DMS153 (cell line): ENCODE measurements around the gene RCSD1.
"Not testable (repeated sequence)": the region's sequence is repeated elsewhere in the genome, so short reads cannot be mapped to it uniquely, and the experiment has no call there.

Experiments
- DNase-seq: peaks from one replicate; lab custom pipeline; 2025; lab: John Stamatoyannopoulos, UW

Gene RCSD1

DNA sequence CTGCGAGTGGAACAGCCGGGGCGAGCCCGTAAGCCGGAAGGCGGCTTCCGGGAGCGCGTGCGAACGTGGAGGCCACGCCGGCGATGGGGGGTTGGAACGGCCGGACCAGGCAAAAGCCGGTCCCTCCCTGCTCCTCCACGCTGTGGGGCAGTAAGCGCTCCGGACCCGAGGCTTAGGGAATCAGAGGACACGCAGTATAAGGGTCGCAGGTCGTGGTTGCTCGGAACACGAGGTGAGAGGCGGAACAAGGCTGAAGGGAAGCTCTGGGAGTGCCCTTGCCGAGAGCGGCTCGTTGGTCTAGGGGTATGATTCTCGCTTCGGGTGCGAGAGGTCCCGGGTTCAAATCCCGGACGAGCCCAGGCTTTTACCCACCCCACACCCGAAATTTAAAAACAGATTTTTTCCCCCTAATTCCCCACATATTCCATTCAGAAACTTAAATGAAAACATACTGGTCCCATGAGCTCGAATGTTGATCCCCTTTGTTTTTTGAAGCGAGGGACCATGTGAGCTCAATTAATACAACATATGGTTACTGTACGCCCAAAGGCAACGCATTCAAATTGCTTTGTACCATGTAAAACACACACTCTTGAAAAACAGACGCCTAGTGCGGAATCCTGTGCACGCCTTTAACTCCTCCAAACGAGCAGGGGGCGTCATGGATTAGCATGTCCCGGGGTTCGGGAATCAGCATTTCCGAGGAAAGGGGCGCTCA lies 84.6 kb downstream of the RCSD1 start:
- peak; percentile 82 for DNase-seq

DNA sequence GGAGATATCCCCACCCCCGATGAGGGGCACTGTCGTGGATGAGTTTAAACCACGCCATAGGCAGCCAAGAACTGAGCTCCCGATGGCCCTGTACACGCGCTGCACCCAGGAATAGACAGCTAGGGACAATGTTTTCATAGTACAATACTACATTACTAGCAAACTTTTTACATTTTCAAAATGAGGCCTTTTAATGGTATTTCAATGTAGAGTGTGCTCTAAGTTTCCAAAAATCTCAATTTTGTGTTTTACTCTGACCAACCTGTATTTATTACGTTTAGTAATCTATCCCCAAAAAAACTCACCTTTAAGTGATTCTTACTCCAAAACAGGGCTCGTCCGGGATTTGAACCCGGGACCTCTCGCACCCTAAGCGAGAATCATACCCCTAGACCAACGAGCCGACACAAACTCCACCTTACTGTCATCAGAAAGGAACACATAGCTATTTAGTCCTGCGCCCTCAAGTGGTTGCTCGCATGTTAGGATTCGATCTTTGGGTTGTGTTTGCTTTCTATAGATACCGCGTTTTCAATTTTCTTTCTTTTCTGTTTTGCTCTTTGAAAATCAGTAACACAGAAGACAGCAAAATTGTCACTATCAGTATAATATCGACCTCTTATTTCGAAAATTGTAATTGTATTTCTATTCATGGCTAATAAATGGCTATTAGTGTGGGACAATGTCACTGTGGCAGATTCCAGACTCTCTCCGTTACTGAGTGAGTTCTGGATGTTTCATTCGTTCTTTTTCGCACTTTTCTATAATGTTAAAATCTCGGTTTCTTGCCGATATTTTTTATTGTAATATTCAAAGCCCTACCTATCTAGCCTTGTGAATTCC lies 85.3 kb downstream of the RCSD1 start:
- peak; percentile 91 for DNase-seq

- no peak for DNase-seq
Measured at GRCh38 chr1:167716000-167716271, 85.9 kb downstream of the RCSD1 start.

DNA sequence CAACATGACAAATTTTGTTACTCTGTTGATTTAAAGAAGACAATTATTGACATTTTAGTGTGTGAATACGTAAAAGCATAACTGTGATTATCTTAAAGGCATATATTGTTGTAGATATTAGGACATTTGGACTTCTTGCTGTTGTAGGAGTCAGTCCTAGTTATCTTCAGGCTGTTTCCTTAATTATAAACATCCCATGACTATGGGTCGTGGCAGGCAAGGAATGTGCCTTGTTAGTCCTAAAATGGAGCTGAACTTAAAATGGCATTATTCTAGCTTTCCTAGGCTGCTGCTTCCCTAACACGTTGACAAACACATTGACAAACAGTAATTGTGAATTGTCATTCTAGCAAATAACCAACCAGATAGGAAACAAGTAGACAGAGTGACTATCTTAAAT lies 87.3 kb downstream of the RCSD1 start:
- no peak for DNase-seq

DNA sequence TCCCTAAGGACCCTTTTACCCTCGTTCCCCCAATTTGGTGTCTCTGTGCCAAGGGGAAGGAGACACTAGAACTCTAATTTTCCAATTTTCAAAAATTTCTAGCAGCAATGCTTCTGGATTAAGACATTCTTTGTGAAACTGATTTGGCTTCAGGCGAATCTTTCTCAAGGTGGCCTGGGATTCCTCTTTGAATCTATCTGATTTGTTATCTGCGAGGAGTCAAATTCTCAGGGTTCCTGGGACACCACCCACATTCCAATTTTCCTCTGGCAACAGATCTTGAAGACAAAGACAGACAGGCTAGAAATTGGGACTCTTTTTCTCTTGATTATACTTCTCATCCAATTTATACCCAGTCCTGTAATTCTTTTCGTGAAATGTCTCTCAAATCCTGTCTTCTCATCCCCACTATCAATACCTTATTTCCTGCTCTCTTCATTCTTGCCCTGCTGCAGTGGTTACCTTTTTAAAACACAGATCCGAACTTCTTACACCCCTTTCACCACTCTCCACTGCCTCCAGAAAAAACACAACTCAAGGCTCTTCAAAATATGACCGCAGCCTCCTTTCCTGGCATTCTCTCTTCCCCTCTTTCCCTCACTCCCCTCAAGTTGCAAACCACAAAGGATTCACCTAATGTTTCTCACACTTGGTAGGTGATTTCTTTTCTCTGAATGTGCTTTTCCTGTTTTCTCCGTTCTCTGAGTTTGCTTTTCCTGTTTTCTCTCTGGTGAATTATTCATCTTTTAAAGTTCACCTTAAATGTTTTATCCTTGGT lies 89.1 kb downstream of the RCSD1 start:
- no peak for DNase-seq

DNA sequence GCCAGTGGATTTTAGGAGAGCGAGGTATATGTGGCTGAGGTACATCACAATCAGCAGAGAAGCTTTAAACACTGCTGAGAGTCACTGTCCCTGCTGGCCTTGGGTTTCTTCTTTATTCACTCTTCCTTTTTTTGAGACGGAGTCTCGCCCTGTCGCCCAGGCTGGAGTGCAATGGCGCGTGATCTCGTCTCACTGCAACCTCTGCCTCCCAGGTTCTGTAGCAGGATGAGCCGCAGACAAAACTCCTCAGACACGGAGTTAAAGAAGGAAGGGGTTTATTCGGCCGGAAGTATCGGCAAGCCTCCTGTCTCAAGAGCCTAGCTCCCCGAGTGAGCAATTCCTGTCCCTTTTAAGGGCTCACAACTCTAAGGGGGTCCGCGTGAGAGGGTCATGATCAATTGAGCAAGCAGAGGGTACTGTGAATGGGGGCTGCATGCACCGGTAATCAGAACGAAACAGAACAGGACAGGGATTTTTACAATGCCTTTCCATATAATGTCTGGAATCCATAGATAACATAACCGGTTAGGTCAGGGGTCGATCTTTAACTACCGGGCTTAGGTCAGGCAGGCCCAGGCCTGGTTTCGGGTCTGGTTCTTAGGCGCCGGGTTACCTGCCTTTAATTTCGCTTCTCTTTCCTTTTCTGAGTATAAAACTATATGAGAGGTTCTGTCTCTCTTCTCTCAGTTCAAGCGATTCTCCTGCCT lies 89.8 kb downstream of the RCSD1 start:
- DNase-seq = not testable (repeated sequence)

DNA sequence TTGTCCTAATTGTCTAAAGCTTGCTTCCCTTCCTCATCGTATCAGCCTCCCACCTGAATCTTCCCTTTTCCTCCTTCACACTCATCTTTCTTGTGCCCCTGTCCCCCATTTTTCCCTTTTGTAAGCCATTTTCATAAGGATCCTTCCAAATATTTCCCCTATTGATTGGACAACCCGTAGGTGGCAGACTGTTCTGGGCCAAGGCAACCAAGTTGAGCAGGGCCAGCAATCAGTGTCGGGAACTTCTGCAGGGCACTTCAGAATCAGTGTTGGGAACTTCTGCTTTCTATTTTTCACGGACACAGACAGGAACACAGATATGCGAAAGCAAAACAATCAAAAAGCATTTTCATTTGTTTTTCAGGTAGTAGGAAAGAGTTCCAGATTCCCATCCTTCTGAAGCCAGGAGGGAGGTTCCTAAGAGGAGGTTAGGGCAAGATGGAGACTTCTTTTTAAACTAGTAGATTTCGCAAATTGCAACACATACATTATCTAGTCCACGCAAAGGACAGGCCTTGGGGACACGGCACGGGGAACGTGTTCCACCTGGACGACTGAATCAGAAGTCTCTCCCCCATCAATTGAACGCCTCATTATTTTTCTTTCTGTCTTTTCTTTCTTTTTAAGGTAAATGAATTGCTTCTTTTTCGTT lies 91.1 kb downstream of the RCSD1 start:
- DNase-seq = no peak

GRCh38 chr1:167721617-167722151 lies 91.7 kb downstream of the RCSD1 start, which contains the start of gene MPZL1:
Gene MPZL1, plus strand, starts transcription at chr1:167721982. Its CDS starts 170 bp downstream, at chr1:167722152.
- DNase-seq = peak; percentile 88

GRCh38 chr1:167722152-167722869 lies 92.3 kb downstream of the RCSD1 start:
- peak; percentile 33 for DNase-seq

- no peak for DNase-seq
Measured at GRCh38 chr1:167722870-167723251, 92.8 kb downstream of the RCSD1 start.

- DNase-seq = no peak
Measured at GRCh38 chr1:167723707-167724323, 93.8 kb downstream of the RCSD1 start.

- no peak for DNase-seq
Measured at GRCh38 chr1:167726008-167726407, 96.0 kb downstream of the RCSD1 start.

DNA sequence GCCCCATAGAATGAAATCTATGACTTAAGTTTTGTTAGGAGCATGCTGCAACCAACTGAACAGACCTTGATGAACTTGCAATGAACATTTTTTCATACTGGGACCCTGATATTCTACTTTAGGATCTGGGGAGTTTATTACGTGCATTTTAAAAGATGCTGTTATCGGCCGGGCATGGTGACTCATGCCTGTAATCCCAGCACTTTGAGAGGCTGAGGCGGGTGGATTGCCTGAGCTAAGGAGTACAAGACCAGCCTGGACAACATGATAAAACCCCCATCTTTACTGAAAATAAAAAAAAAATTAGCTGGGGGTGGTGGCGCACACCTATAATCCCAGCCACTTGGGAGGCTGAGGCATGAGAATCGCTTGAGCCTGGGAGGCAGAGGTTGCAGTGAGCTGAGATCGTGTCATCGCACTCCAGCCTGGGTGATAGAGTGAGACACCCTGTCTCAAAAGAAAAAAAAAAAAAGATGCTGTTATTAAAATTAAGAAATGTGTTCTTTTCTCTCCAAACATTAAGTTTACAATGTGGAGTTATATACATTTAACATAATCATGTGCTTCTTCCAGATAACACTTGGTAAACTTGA lies 98.9 kb downstream of the RCSD1 start:
- DNase-seq = no peak

DNA sequence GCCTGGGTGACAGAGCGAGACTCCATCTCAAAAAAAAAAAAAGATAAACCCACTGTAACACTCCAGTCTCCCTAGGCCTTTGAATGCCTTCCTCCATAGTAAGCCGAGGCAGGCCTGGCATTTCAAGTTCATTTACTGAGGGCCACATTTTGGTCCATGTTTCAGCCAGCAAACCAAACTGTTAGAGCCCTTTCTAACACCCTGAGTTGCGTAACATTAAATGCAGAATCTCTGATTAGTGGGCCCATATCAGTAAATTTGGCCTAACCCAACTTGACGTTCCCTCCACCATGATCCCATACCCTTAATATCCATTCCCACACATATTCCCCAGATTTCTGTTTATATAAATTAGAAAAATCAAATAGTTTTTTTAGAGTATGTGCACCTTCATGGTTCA lies 104.2 kb downstream of the RCSD1 start:
- no peak for DNase-seq

- no peak for DNase-seq
Measured at GRCh38 chr1:167734841-167735240, 104.8 kb downstream of the RCSD1 start.

DNA sequence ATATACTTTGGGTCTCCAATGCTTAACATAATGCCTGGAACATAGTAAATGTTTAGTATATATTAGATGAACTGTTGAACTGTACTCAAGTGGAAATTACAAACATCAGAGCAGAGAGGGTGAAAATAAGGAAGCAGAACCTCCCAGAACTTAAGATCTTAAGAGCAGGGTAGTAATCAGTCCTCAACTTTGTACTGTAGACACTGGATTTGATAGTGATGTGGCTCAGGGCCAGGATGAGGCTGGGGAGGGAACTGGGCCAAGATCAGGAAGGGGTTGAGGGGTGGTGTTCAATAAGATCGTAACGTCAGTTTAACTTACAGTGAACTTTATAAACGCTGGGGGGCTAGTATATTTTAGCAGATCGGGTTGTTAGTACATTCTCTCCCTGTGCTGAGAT lies 107.1 kb downstream of the RCSD1 start:
- DNase-seq = no peak

- DNase-seq = no peak
Measured at GRCh38 chr1:167738158-167738557, 108.1 kb downstream of the RCSD1 start.

GRCh38 chr1:167739752-167740151 lies 109.7 kb downstream of the RCSD1 start:
- DNase-seq = no peak

GRCh38 chr1:167741103-167741502 lies 111.1 kb downstream of the RCSD1 start:
- DNase-seq = not testable (repeated sequence)
